Common myeloid progenitor, CD34-positive (primary cell): Measurements from ENCODE around the gene SEMA4B.
A peak's percentile ranks its signal among the peaks of the same experiment; 100 is the strongest.

Experiments used
- CTCF ChIA-PET: fragments of 350-600 bp; sonication (Branson Sonifier 250); formaldehyde crosslinking; loops from one replicate; lab custom pipeline; 2021; ENCODE audit warnings: antibody characterized with exemption; lab: Charles Lee
- POLR2A ChIA-PET: fragments of 350-600 bp; sonication (Branson Sonifier 250); formaldehyde crosslinking; loops from one replicate; lab custom pipeline; 2021; ENCODE audit warnings: antibody characterized with exemption; lab: Charles Lee
- DNase-seq, 3 donors: peaks; one replicate each; pipeline versions ENCODE4 v3.0.0 to v3.0.0-alpha.2; 2013
- H3K27ac ChIP-seq, 2 experiments: 1 replicate in 1 of 2; 2 replicates in 1 of 2; pipeline ENCODE4 v1.7.0; 2013; ENCODE audit warnings: inconsistent platforms in 2 of 2, low read length in 2 of 2, mild to moderate bottlenecking in 2 of 2, low read depth in 1 of 2, moderate library complexity in 1 of 2; ENCODE audit not compliant: severe bottlenecking in 2 of 2, insufficient read depth in 1 of 2, poor library complexity in 1 of 2
- H3K27me3 ChIP-seq, 5 experiments: replicated peaks in 2 of 5; 1 replicate in 3 of 5; 2 replicates in 2 of 5; pipeline versions ENCODE4 v1.6.1 to v1.7.0; 2013; ENCODE audit warnings: low read length in 4 of 5, mild to moderate bottlenecking in 2 of 5, moderate library complexity in 2 of 5, inconsistent platforms in 1 of 5; ENCODE audit not compliant: insufficient read depth in 5 of 5, control insufficient read depth in 4 of 5
- H3K36me3 ChIP-seq, 4 experiments: 1 replicate in 2 of 4; 2 replicates in 2 of 4; pipeline versions ENCODE4 v1.6.1 to v1.7.0; 2013; ENCODE audit warnings: low read length in 3 of 4, control low read depth in 1 of 4, mild to moderate bottlenecking in 1 of 4; ENCODE audit not compliant: control insufficient read depth in 4 of 4, insufficient read depth in 4 of 4
- H3K4me1 ChIP-seq, 4 experiments: 1 replicate in 3 of 4; 2 replicates in 1 of 4; pipeline versions ENCODE4 v1.6.1 to v1.7.1; 2013; ENCODE audit warnings: low read length in 3 of 4, mild to moderate bottlenecking in 3 of 4, control low read depth in 1 of 4, inconsistent platforms in 1 of 4, moderate library complexity in 1 of 4; ENCODE audit not compliant: control insufficient read depth in 4 of 4, insufficient read depth in 4 of 4; ENCODE audit errors: control extremely low read depth in 1 of 4
- H3K4me3 ChIP-seq, 7 experiments: 1 replicate in 4 of 7; 2 replicates in 3 of 7; pipeline versions ENCODE4 v1.5.1 to v1.7.0; 2013; ENCODE audit warnings: mild to moderate bottlenecking in 7 of 7, low read length in 6 of 7, moderate library complexity in 6 of 7, inconsistent platforms in 2 of 7, low read depth in 2 of 7, control low read depth in 1 of 7; ENCODE audit not compliant: insufficient read depth in 4 of 7, control insufficient read depth in 1 of 7; ENCODE audit errors: extremely low read depth in 1 of 7
- H3K9me3 ChIP-seq, 5 experiments: 1 replicate in 4 of 5; 2 replicates in 1 of 5; pipeline versions ENCODE4 v1.6.1 to v1.7.1; 2013; ENCODE audit warnings: low read length in 4 of 5, mild to moderate bottlenecking in 2 of 5, inconsistent platforms in 1 of 5, low read depth in 1 of 5, moderate library complexity in 1 of 5; ENCODE audit not compliant: control insufficient read depth in 4 of 5, insufficient read depth in 2 of 5; ENCODE audit errors: control extremely low read depth in 1 of 5
- WGBS: methylation state at CpG from one replicate; pipeline ENCODE4 v1.1.5; 2013; ENCODE audit not compliant: insufficient coverage; 5-methylcytosine and 5-hydroxymethylcytosine counted together

SEMA4B gene

DNA sequence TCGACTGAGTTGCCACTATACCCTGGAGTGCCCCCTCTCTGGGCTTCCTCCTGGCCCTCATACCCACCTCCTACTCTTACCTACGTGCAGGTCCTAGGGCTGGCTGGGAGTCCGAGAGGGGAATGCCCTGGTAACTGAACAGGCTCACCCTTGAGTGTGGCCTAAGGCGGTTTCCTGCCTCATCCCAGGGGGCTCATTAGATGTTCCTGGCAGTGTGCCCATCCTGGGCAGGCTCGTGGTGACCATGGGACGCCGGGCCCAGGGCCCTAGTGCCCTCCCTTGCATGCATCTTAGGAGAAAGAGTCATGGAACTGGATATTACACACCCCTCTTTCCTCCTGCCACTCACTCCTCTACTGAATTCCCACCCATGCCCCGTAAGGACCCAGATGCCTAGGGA, 2.8 kb downstream of the SEMA4B start:
- Histone ChIP-seq H3K36me3 (no peaks in the 10 kb centered on the region), H3K9me3 (no peaks in the 10 kb centered on the region), H3K27me3 (peaks cover 0 to 7% (median 0%) of the 10 kb centered on the region in 5 experiments), H3K27ac (no peak overlapping the region), H3K4me1 (peaks cover 4 to 21% (median 17%) of the 10 kb centered on the region in 4 experiments), H3K4me3 (no peak overlapping the region)
- POLR2A ChIA-PET, result interaction anchor here (0.5 kb wide), 1 partner anchor 1627 kb away, joined by 3 read pairs; no protein-coding TSS in a partner anchor
- CTCF ChIA-PET, result interaction anchor here (1.0 to 2.5 kb wide), 5 partner anchors 9 to 17 kb away, joined by 3 to 14 read pairs (median 3); no protein-coding TSS in a partner anchor
- WGBS, result 89% methylated on average over 6 of the region's 8 CpGs
- no peak for DNase-seq

DNA sequence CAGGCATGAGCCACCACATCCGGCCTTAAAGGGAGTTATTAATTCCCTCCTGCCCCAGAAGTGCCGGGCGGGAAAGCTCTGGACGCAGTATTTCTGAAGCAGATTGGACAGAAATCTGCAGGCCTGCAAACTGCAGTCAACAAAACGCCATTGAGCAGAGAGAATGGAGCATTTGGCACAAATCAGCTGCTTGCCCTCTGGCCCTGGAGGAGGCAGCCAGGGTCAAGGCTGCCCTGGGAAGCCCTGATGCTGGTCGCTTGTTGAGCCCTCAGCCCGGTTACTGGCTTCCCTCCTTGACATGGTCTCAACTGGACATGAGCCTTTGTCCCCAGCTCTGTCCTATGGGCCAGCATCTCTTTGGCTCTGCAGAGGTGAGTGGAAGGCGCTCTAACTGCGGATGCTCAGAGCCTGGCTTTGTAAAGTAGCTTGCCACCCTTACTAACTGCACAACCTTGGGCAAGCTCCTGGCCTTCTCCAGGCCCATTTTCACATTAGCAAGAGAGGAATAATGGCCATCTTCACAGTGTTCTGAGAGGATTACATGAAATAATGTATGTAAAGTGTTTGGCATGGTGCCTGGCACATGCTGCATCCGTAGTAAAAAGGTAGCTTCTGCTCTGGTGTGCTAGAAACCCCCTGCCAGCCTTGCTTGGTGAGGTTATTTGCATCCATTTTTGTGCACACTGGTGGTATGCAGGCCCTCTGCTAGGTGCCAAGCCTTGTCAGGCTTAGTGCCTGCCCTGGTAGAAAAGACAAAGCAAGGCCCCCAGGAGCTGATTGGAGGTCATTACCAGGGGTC, 4.1 kb downstream of the SEMA4B start:
- Histone ChIP-seq H3K4me1 (peaks cover 3 to 23% (median 16%) of the 10 kb centered on the region in 4 experiments), H3K9me3 (no peaks in the 10 kb centered on the region), H3K27ac (no peak overlapping the region), H3K27me3 (peaks cover 0 to 7% (median 0%) of the 10 kb centered on the region in 5 experiments), H3K4me3 (no peak overlapping the region), H3K36me3 (no peaks in the 10 kb centered on the region)
- ChIA-PET CTCF (interaction anchor here (1.1 to 2.5 kb wide), 6 partner anchors 9 to 53 kb away, joined by 3 to 14 read pairs (median 6); no protein-coding TSS in a partner anchor), POLR2A (no interaction called here)
- WGBS, result 88% methylated on average over 10 of the region's 10 CpGs
- DNase-seq, result no peak

DNA sequence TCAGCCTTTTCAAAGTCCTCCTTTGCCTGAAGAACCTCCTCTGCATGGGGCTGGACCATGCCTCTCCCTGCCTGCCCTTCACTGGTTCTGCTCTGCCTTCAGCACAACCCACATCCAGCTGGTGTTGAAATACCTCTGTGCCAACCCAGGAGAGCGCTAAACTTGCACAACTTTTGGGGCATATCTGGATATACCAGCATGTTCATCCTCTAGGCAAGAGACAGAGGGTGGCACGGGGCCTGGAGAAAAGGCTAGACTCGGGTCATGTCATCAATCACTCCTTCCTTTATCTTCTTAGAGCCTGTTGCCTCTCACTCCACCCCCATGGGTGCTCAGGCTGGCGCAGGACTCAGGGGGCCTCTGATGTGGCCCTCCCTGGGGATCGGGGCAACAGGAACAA, 4.8 kb downstream of the SEMA4B start:
- DNase-seq, result peak in 2 of 3 donors; percentile 23 to 28
- H3K9me3 ChIP-seq, result no peaks in the 10 kb centered on the region
- ChIA-PET POLR2A (no interaction called here), CTCF (interaction anchor here (1.3 to 2.5 kb wide), 6 partner anchors 8 to 54 kb away, joined by 3 to 14 read pairs (median 6); no protein-coding TSS in a partner anchor)
- peaks cover 0 to 22% (median 12%) of the 10 kb centered on the region in 4 experiments for H3K4me1 ChIP-seq
- H3K4me3 ChIP-seq, result no peak overlapping the region
- no peaks in the 10 kb centered on the region for H3K36me3 ChIP-seq
- no peak overlapping the region for H3K27ac ChIP-seq
- WGBS, result 88% methylated on average over 5 of the region's 5 CpGs
- H3K27me3 ChIP-seq, result peaks cover 0 to 7% (median 0%) of the 10 kb centered on the region in 5 experiments

DNA sequence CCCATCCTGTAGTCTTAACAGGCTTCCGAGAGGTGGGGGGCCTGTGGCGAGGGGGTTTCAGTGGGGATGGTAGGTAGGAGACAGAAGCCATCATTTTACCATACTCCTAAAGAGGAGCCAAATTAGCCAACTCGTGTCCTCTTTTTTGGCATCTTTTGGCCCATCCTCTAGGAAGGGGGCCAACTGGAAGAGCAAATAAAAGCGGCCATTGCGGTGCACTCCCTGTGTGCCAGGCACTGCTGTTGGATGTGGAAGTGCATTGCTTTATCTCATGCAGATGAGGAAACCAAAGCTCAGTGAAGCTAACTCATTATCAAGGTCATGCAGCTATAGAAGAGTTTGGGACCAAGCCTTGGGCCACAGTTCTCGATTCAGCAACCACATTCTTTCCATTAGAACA, 6.1 kb downstream of the SEMA4B start:
- Histone ChIP-seq H3K4me1 (peaks cover 0 to 25% (median 16%) of the 10 kb centered on the region in 4 experiments), H3K9me3 (no peaks in the 10 kb centered on the region), H3K36me3 (no peaks in the 10 kb centered on the region), H3K27me3 (peaks cover 0 to 2% (median 0%) of the 10 kb centered on the region in 5 experiments), H3K27ac (no peak overlapping the region), H3K4me3 (no peak overlapping the region)
- no peak for DNase-seq
- WGBS, result 97% methylated on average over 5 of the region's 6 CpGs
- ChIA-PET POLR2A (no interaction called here), CTCF (interaction anchor here (1.6 to 2.9 kb wide), 2 partner anchors 14 to 48 kb away, joined by 3 to 13 read pairs; no protein-coding TSS in a partner anchor)

DNA sequence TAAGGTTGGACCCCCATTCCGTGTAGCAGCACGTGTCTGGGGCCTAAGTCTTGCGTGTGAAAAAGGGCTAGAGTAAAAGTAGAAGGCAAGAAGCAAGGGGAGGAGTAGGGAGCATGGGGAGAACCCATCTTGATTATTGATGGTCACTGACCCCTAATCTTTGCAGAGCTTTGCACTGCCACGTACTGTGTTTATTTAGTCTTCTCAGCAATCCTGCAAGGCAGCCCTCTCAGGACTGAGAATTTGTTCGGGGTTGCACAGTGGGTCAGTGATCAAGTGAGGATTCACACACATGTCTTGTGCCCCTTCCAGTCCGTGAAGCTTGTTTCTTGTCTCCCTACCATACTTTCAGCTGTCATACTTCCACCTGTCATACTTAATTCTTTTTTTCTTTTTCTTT, 7.2 kb downstream of the SEMA4B start:
- Histone ChIP-seq H3K27me3 (no peaks in the 10 kb centered on the region), H3K36me3 (no peaks in the 10 kb centered on the region), H3K27ac (no peak overlapping the region), H3K4me1 (peaks cover 0 to 30% (median 21%) of the 10 kb centered on the region in 4 experiments), H3K4me3 (no peak overlapping the region), H3K9me3 (no peaks in the 10 kb centered on the region)
- CTCF ChIA-PET, result interaction anchor here (0.6 to 2.9 kb wide), 3 partner anchors 9 to 13 kb away, joined by 3 to 13 read pairs (median 5); no protein-coding TSS in a partner anchor
- 97% methylated on average over 3 of the region's 6 CpGs for WGBS
- DNase-seq, result no peak
- POLR2A ChIA-PET, result interaction anchor here (0.7 kb wide), 2 partner anchors 18 to 45 kb away, joined by 3 read pairs; no protein-coding TSS in a partner anchor

DNA sequence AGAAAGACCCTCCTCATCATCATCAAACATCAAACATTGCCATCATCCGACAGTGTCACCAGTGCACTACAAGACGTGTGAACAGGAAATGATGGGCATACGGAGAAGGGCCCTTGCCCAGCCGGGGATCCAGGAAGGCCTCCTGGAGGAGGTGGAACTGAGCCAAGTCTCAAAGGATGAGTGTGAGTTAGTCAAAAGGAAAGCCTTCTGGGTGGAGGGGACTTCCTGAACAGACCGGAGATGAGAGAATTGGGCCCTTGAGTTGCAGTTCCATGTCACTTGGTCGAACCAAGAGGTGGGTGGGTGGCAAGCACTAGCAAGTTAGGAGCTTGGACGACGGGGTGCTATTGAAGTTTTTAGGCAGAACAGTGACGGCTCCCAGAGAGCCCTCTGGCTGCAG, 8.5 kb downstream of the SEMA4B start:
- POLR2A ChIA-PET, result no interaction called here

DNA sequence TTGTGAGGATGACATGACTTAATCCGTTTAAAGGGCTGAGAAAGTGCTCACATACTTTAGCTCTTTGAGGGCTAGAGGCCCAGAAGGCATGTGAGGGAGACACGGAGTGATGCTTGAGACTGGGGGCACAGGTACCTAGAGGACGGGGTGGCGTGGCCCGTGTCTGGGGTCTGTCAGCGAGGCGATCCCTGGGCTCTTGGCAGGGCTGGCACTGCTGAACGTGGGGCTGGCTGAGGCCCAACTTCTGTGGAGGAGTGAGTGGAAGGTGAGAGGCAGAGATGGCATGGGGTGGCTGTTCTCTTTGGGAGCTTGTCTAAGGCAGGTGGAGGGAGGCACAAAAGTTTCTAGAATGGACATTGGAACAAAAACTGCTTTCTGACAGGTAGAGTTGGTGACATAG, 9.5 kb downstream of the SEMA4B start:
- Histone ChIP-seq H3K4me1 (peaks cover 0 to 37% (median 27%) of the 10 kb centered on the region in 4 experiments), H3K4me3 (no peak overlapping the region), H3K36me3 (no peaks in the 10 kb centered on the region), H3K27ac (no peak overlapping the region), H3K9me3 (no peaks in the 10 kb centered on the region), H3K27me3 (no peaks in the 10 kb centered on the region)
- POLR2A ChIA-PET, result no interaction called here
- no peak for DNase-seq
- CTCF ChIA-PET, result no interaction called here
- 93% methylated on average over 8 of the region's 8 CpGs for WGBS

More for the DNA sequence above, 8.5 kb downstream of the SEMA4B start:
- no peak overlapping the region for H3K4me3 ChIP-seq
- no peaks in the 10 kb centered on the region for H3K9me3 ChIP-seq
- no peaks in the 10 kb centered on the region for H3K36me3 ChIP-seq
- H3K4me1 ChIP-seq, result peaks cover 0 to 37% (median 27%) of the 10 kb centered on the region in 4 experiments
- WGBS, result 54% methylated on average over 7 of the region's 9 CpGs
- CTCF ChIA-PET, result interaction anchor here (1.4 to 2.9 kb wide), 2 partner anchors 9 to 12 kb away, joined by 5 to 13 read pairs; no protein-coding TSS in a partner anchor
- H3K27ac ChIP-seq, result no peak overlapping the region
- no peak for DNase-seq
- no peaks in the 10 kb centered on the region for H3K27me3 ChIP-seq
